ENCODE results near the gene WNT4. TPM values are rescaled to one million over a fixed set of nuclear protein-coding genes. Genes with fewer than 3 reads are reported as not detected.
"Not testable (repeated sequence)": the region's sequence is repeated elsewhere in the genome, so short reads cannot be mapped to it uniquely, and the experiment has no call there.

WNT4 gene
- polyA plus RNA-seq, 3 donors: 4.0 to 9.9 (median 8.1) TPM

- no peak for DNase-seq (ENCODE audit: extremely low read depth in 1 of 11, low read depth in 9 of 11, low spot score in 4 of 11)
Measured at GRCh38 chr1:22100168-22100567, 42.7 kb downstream of the WNT4 start.

GRCh38 chr1:22098752-22099151, 44.1 kb downstream of the WNT4 start:
- DNase-seq (ENCODE audit: extremely low read depth in 1 of 11, low read depth in 9 of 11, low spot score in 4 of 11): no peak

- no peak for DNase-seq (ENCODE audit: extremely low read depth in 1 of 11, low read depth in 9 of 11, low spot score in 4 of 11)
Measured at GRCh38 chr1:22096463-22096862, 46.4 kb downstream of the WNT4 start.

GRCh38 chr1:22096036-22096435, 46.9 kb downstream of the WNT4 start:
- DNase-seq (ENCODE audit: extremely low read depth in 1 of 11, low read depth in 9 of 11, low spot score in 4 of 11): no peak

GRCh38 chr1:22093513-22093912, 49.4 kb downstream of the WNT4 start:
- no peak for DNase-seq (ENCODE audit: extremely low read depth in 1 of 11, low read depth in 9 of 11, low spot score in 4 of 11)

DNA sequence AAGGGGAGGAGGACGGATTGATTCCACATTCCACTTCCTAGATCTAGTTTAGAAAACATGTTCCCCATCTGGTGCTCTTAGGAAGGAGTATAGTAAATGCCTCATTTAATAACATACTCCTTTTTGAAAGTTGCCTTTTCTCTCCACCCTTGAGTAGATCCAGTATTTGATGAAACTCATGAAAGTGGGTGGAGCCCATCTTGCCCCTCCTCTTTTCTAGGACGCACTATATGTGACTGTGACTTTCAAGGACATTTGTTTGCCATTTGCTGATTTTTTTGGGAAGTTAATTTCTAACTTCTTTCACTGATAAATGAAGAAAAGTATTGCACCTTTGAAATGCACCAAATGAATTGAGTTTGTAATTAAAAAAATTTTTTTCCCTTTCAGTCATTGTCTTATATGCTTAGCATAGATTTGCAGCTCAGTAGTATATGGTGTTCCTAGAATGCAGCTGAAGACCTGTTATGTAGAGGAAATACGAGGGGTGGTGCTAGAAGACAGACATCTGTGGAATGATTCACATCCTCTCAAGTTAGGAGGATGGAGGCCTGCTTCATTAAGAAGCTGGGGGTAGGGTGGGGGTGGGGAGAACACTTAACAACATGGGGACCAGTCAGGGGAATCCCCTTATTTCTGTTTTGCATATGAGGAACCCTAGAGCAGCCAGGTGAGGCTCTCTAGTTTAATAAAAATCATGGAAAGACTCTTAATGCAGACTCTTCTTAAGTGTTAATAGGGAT, 50.7 kb downstream of the WNT4 start:
- not testable (repeated sequence) for DNase-seq (ENCODE audit: extremely low read depth in 1 of 11, low read depth in 9 of 11, low spot score in 4 of 11)

DNA sequence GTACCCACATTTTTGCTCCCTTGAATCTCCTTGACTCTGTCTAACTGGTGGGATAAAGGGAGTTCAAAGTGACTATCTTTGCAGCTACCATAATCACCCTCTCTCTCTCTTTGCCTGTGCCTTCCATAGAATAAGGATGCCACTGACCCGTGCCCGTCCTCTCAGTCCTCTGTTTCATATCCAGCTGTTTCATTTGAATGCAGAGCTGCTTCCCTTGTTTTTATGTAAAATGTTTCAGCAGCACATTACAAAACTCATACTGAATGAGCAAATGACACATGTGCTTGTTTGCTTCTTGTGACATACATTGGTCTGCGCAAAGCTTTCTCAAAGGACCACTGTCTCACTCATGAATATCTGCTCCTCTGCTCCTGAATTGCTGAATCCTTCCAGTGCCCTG, 52.0 kb downstream of the WNT4 start:
- DNase-seq (ENCODE audit: extremely low read depth in 1 of 11, low read depth in 9 of 11, low spot score in 4 of 11): no peak

- no peak for DNase-seq (ENCODE audit: extremely low read depth in 1 of 11, low read depth in 9 of 11, low spot score in 4 of 11)
Measured at GRCh38 chr1:22089787-22090186, 53.1 kb downstream of the WNT4 start.

GRCh38 chr1:22089134-22089571, 53.7 kb downstream of the WNT4 start:
- no peak for DNase-seq (ENCODE audit: extremely low read depth in 1 of 11, low read depth in 9 of 11, low spot score in 4 of 11)

DNA sequence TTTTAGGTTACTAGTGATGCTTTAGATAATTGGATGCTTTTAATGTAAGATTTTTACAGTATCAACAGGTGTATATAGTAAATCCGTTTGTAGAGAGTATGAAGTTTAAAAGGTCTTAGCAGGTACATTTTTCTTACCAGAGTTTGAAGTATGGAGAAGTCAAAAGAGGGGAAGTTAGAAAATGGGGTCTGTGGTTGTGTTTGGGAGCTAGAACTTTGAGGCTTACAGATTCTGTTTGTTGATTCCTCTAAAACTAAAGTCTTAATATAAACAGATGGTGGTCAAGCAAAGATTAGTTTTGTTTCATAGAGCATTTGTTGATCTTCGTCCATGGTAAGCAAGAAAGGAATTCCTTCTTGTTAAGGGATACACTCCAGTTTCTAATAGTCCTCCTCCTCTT, 54.6 kb downstream of the WNT4 start:
- DNase-seq (ENCODE audit: extremely low read depth in 1 of 11, low read depth in 9 of 11, low spot score in 4 of 11): no peak

DNA sequence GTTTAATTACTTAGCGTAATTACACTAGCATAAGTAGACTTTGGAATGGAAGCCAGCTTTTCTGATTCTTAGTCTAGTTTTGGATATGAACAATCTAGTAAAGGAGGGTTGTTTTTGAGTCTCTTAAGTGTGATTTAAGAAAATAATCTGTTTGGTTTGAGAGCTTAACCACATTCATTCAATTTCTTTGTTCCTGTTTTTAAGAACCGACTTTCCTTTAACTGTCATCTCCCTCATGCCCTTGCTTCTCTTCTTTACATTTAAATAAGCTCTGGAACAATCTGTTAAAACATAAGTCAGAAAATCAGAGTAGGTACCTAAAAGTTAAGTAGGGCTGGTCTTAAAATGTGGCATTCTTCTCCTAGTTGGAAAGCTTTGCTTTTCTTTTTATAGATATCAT, 62.7 kb downstream of the WNT4 start:
- no peak for DNase-seq (ENCODE audit: extremely low read depth in 1 of 11, low read depth in 9 of 11, low spot score in 4 of 11)

DNA sequence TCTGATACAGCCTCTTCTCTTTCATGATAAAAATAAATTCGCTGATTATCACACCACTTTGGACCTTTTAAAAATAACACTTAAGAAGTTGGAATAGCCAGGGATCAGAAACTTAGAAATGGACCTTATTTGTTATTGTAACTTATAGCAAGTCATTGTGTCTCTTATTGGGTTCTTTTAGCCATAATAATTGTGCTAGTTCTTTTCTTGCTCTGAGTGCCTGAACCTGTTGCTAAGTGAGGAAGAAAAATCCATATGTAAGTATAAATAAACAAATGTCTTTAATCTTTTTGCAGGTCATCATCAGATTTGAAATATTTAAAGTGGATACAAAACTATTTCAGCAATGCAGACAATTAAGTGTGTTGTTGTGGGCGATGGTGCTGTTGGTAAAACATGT, 64.8 kb downstream of the WNT4 start:
- no peak for DNase-seq (ENCODE audit: extremely low read depth in 1 of 11, low read depth in 9 of 11, low spot score in 4 of 11)

- no peak for DNase-seq (ENCODE audit: extremely low read depth in 1 of 11, low read depth in 9 of 11, low spot score in 4 of 11)
Measured at GRCh38 chr1:22077728-22078127, 65.2 kb downstream of the WNT4 start.

- DNase-seq (ENCODE audit: extremely low read depth in 1 of 11, low read depth in 9 of 11, low spot score in 4 of 11): no peak
Measured at GRCh38 chr1:22076346-22076745, 66.6 kb downstream of the WNT4 start.

GRCh38 chr1:22075718-22076117, 67.2 kb downstream of the WNT4 start:
- no peak for DNase-seq (ENCODE audit: extremely low read depth in 1 of 11, low read depth in 9 of 11, low spot score in 4 of 11)

- no peak for DNase-seq (ENCODE audit: extremely low read depth in 1 of 11, low read depth in 9 of 11, low spot score in 4 of 11)
Measured at GRCh38 chr1:22074803-22075202, 68.1 kb downstream of the WNT4 start.

DNA sequence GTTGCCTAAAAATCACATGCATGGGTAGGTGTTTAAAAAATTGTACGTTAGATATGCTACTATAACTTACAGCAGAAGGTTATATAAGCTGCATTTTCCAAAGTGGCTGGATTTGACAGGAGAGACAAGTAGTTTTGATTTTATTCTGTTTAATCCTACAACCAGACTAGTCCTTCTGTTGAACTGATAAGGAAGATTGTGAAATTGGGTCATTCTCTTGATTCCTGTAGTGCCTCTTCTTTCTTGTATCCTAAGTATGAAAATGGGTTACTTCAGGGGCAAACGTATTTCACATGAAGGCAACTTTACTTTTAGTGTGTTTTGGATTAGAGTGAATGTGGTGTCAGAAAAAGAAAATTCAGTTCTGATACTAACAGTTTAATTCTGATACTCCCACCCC, 71.4 kb downstream of the WNT4 start:
- DNase-seq (ENCODE audit: extremely low read depth in 1 of 11, low read depth in 9 of 11, low spot score in 4 of 11): no peak

All from renal cortex interstitium (tissue), 11 donors.